Measurements from ENCODE around the gene INHBA.

The INHBA gene

GRCh38 chr7:41702635-41703371 lies at the start of gene INHBA:
INHBA (minus strand) TSS chr7:41703090; CDS start chr7:41700374, 2,716 bp downstream.
- peak; percentile 47 for DNase-seq (ENCODE audit: low spot score)

GRCh38 chr7:41752615-41753014 lies 49.7 kb upstream of the INHBA start:
- no peak for DNase-seq (ENCODE audit: low spot score)

GRCh38 chr7:41750661-41751540 lies 48.0 kb upstream of the INHBA start:
- DNase-seq (ENCODE audit: low spot score), result no peak

- no peak for DNase-seq (ENCODE audit: low spot score)
These were observed 45.1 kb upstream of the INHBA start for GRCh38 chr7:41747961-41748360.

GRCh38 chr7:41745451-41745850 lies 42.6 kb upstream of the INHBA start:
- DNase-seq (ENCODE audit: low spot score), result no peak

GRCh38 chr7:41744161-41744560 lies 41.3 kb upstream of the INHBA start:
- DNase-seq (ENCODE audit: low spot score), result no peak

- no peak for DNase-seq (ENCODE audit: low spot score)
These were observed 39.6 kb upstream of the INHBA start for GRCh38 chr7:41742401-41743020.

GRCh38 chr7:41738806-41739205 lies 35.9 kb upstream of the INHBA start:
- no peak for DNase-seq (ENCODE audit: low spot score)

- DNase-seq (ENCODE audit: low spot score), result no peak
These were observed 35.4 kb upstream of the INHBA start for GRCh38 chr7:41738336-41738735.

GRCh38 chr7:41735206-41735605 lies 32.3 kb upstream of the INHBA start:
- no peak for DNase-seq (ENCODE audit: low spot score)

- peak; percentile 19 for DNase-seq (ENCODE audit: low spot score)
These were observed 30.0 kb upstream of the INHBA start for GRCh38 chr7:41732843-41733306.

- DNase-seq (ENCODE audit: low spot score), result no peak
These were observed 29.5 kb upstream of the INHBA start for GRCh38 chr7:41732436-41732785.

- peak; percentile 24 for DNase-seq (ENCODE audit: low spot score)
These were observed 28.9 kb upstream of the INHBA start for GRCh38 chr7:41731493-41732435.

GRCh38 chr7:41730668-41731067 lies 27.8 kb upstream of the INHBA start:
- DNase-seq (ENCODE audit: low spot score), result no peak

GRCh38 chr7:41730161-41730560 lies 27.3 kb upstream of the INHBA start:
- no peak for DNase-seq (ENCODE audit: low spot score)

GRCh38 chr7:41729059-41729458 lies 26.2 kb upstream of the INHBA start:
- DNase-seq (ENCODE audit: low spot score), result no peak

GRCh38 chr7:41725013-41725412 lies 22.1 kb upstream of the INHBA start:
- no peak for DNase-seq (ENCODE audit: low spot score)

GRCh38 chr7:41720886-41721285 lies 18.0 kb upstream of the INHBA start:
- DNase-seq (ENCODE audit: low spot score), result no peak

GRCh38 chr7:41720046-41720445 lies 17.2 kb upstream of the INHBA start:
- DNase-seq (ENCODE audit: low spot score), result no peak

- DNase-seq (ENCODE audit: low spot score), result no peak
These were observed 13.8 kb upstream of the INHBA start for GRCh38 chr7:41716691-41717090.

GRCh38 chr7:41715000-41715399 lies 12.1 kb upstream of the INHBA start:
- no peak for DNase-seq (ENCODE audit: low spot score)

Data from AG08395 (cell line).